Measurements from ENCODE around the gene SDHD.

The SDHD gene

DNA sequence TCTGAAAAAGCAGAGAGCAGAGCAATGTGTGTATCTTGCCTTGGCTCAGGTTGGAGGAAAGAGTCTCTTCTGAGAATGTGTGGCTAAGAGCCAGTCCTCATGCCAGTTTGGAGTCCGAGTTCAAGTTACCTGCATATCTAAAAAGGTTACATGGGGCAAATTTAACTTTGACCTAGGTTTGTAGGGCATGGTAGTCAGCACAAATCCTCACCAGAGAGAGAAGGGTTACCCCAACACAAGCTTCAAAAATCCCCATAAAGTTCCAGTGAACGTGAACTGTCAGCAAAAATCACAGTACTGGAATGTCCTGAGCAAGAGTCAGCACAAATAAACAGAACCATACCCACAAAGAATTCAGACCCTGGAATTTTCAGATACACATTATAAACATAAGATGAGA lies 13.8 kb downstream of the SDHD start:
- DNase-seq (ENCODE audit: low read depth, low spot score) = no peak

GRCh38 chr11:112103446-112103845 lies 16.8 kb downstream of the SDHD start:
- DNase-seq (ENCODE audit: low read depth, low spot score) = no peak

DNA sequence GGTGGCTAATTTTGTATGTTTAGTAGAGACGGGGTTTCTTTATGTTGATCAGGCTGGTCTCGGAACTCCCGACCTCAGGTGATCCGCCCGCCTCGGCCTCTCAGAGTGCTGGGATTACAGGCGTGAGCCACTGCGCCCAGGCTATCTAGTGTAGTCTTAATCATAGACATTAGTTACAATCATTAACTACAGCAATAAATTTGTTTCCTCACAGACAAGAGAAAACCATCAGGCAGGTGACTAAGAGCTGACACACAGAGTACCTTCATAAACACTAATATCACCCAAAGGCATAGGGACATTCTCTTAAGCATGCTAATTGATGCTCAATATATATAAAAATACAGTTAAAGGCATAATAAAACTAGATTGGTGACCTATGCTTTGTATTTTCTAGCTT lies 19.4 kb downstream of the SDHD start:
- no peak for DNase-seq (ENCODE audit: low read depth, low spot score)

DNA sequence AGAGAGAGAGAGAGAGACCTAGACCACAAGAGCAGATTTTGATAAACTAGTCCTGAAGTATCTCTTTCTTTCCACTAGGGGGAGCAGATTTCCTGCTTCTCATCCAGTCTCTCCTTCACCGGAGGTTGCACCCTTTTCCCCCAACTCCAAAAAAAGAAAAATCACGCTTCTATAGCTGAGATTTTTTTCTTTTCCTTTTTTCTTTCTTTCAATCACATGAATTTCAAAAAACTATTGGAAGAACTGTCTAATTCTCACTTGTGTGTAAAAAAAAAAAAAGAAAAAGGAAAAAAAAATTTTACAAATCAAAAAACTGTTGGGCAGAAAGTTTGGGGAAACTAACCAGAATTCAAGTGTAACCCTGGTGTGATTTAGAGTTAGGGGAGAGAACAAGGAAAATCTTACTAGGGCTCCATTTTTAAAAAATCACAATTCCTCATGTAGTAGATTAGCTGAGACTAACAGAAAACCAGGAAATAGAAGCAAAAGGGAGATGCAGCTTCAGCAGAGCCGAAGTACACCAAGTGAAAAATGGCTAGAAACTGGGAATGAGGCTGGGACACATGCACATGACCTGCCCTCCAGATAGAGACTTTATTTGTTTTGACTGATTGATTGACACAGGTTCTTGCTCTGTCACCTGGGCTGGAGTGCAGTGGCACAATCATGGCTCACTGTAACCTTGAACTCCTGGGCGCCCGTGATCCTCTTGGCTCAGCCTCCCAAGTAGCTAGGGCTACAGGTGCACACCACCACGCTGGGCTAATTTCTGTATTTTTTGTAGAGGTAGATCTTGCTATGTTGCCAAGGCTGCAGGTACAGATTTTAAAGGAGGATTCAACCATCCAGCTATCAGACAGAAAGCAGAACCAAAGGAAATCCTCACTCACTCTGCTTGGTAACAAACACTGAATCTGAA lies 27.1 kb downstream of the SDHD start:
- DNase-seq (ENCODE audit: low read depth, low spot score) = no peak

- no peak for DNase-seq (ENCODE audit: low read depth, low spot score)
Measured at GRCh38 chr11:112114460-112114859, 27.8 kb downstream of the SDHD start.

GRCh38 chr11:112115386-112115785 lies 28.7 kb downstream of the SDHD start:
- no peak for DNase-seq (ENCODE audit: low read depth, low spot score)

DNA sequence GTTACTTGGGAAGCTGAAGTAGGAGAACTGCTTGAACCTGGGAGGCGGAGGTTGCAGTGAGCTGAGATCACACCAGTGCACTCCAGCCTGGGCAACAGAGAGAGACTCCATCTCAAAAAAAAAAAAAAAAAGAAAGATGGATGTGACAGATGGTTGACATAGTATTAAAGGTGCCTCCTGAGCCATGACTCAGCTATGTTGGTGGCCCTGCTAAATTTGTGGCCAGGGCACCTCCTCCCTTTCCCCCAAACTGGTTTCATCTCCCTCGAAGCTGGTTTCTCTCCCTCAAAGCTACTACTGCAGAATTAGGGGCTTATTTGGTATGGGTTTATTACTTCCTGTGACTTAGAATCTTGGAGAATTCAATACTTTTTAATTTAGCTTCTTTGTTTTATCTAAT lies 31.5 kb downstream of the SDHD start:
- no peak for DNase-seq (ENCODE audit: low read depth, low spot score)

GRCh38 chr11:112121981-112122615 lies 35.4 kb downstream of the SDHD start:
- no peak for DNase-seq (ENCODE audit: low read depth, low spot score)

GRCh38 chr11:112123129-112123528 lies 36.5 kb downstream of the SDHD start:
- DNase-seq (ENCODE audit: low read depth, low spot score) = no peak

DNA sequence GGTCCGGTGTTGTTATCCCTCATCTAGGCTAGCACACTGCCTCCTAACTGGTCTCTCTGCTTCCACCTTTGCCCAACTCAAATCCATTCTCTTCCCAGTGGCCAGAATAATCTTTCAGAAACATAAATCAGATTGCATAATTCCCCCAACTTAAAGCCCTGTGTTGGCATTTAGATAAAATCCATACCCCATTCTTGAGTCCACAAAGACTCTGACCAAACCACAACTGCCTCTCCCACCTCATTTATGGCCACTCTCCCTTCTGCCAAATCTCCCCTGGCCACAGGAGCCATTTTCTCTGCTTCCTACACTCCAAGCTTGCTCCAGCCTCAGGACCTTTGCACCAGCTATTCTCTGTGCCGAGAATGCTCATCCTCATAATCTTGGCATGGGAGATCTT lies 40.4 kb downstream of the SDHD start:
- no peak for DNase-seq (ENCODE audit: low read depth, low spot score)

DNA sequence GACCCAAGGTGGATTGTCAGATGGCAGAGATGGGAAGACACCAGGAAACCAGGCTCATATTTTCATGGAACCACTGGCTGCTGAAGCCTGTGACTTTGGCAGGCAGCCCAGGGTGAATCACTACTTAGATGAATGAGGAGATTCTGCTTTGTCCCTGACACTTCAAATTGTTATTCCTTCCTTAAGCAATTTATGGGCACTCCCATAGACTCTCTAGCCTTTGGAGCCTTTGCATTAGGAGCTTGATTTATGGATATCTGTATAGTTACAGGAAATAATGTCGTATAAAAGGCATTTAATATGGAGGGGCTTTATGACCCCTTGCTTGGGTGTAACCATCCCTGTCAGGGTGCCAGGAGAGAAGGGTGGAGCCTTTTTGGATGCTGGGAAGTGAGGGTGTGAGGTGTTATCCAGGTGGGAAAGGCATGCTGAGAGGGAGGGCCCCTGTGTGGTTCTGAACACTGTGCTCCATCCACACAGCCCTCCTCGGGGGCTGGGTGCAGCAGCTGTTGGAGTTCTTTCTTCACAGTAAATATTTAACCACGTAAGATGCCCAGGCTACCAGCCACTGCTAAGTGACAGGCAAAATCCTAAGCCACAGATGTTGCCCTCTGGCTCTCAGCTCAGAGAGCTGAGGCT lies 41.9 kb downstream of the SDHD start:
- DNase-seq (ENCODE audit: low read depth, low spot score) = no peak

- DNase-seq (ENCODE audit: low read depth, low spot score) = no peak
Measured at GRCh38 chr11:112129656-112130055, 43.0 kb downstream of the SDHD start.

- DNase-seq (ENCODE audit: low read depth, low spot score) = no peak
Measured at GRCh38 chr11:112132737-112133136, 46.1 kb downstream of the SDHD start.

DNA sequence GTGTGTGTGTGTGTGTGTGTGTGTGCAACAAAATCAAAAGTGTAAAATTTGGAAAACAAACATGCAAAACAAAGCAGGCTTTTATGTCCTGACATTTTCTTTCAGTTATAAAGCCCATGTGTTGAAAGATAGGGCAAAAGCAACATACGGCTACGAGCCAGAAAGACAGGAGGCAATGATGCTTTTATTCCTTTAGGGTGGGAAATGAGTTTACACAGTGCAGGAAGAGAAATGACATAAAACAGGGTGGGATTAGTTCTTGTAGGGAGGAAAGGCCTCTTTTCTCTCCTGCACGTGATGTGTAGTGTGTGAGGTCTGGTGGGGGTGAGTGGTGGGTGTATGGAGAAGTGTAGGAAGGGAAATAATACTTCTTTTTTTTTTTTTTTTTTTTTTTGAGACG lies 47.8 kb downstream of the SDHD start:
- DNase-seq (ENCODE audit: low read depth, low spot score) = no peak

DNA sequence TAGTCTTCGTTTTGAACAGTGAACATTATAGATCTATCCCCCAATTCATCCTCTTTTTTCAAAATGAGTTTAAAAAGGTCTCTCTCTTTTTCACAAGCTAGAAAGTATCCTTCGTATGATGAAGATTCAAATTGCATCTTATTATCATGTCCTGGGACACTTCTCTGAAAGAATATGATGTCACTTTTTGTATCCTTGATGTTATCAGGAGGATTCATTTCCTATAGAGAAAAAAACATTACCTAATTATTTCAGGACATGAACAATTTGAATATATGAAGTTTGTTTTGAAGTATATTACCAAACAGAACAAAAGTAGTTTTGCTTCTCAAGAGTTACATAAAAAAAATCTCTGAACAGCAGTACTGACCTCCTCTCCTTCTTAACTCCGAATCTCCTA lies 56.9 kb downstream of the SDHD start:
- DNase-seq (ENCODE audit: low read depth, low spot score) = no peak

Data from brain pericyte (primary cell).